ENCODE results near the gene UNC50.

The UNC50 gene

DNA sequence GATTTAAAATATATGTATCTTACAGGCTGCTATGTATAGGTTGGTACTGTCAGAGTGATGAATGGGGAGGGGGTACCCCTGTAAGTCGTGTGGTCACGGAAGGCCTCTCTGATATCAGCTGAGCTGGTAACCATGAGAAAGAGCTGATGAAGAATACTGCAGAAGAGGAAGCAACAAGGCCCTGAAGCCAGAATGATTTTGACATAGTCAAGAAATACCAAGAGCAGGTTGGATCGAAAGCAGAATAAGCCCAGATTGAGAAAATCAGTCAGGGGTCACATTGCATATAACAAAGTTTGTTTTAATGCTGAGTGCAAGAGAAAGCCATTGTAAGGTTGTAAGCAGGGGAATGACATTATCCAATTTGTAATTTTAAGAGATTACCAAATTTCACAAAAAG lies 57.3 kb downstream of the UNC50 start:
- H3F3A ChIP-seq (ENCODE audit: insufficient read depth) = no peaks in the 10 kb centered on the region
- no peak overlapping the region for H3K4me3 ChIP-seq (ENCODE audit: insufficient read depth, low read length, poor library complexity, severe bottlenecking)
- no peaks in the 10 kb centered on the region for H3K36me3 ChIP-seq (ENCODE audit: low read length)
- no peaks in the 10 kb centered on the region for H3K9me3 ChIP-seq (ENCODE audit: insufficient read depth, low read length)
- TF ChIP-seq EZH2phosphoT487 (conservative IDR thresholded peaks at IDR 0.05; ENCODE audit: low read length) = no peak
- TF ChIP-seq, protein P1, sequence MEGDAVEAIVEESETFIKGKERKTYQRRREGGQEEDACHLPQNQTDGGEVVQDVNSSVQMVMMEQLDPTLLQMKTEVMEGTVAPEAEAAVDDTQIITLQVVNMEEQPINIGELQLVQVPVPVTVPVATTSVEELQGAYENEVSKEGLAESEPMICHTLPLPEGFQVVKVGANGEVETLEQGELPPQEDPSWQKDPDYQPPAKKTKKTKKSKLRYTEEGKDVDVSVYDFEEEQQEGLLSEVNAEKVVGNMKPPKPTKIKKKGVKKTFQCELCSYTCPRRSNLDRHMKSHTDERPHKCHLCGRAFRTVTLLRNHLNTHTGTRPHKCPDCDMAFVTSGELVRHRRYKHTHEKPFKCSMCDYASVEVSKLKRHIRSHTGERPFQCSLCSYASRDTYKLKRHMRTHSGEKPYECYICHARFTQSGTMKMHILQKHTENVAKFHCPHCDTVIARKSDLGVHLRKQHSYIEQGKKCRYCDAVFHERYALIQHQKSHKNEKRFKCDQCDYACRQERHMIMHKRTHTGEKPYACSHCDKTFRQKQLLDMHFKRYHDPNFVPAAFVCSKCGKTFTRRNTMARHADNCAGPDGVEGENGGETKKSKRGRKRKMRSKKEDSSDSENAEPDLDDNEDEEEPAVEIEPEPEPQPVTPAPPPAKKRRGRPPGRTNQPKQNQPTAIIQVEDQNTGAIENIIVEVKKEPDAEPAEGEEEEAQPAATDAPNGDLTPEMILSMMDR (IDR thresholded peaks at IDR 0.05; ENCODE audit: insufficient read depth, low read length, poor library complexity, severe bottlenecking) = no peak
- no peak overlapping the region for H3K27ac ChIP-seq (ENCODE audit: low read depth, low read length)
- H3K27me3 ChIP-seq (ENCODE audit: low read length) = no peaks in the 10 kb centered on the region
- no peaks in the 10 kb centered on the region for H4K20me1 ChIP-seq (ENCODE audit: low read depth, low read length)
- no peaks in the 10 kb centered on the region for H3K79me2 ChIP-seq (ENCODE audit: insufficient read depth, low read length)
- H3K4me2 ChIP-seq (ENCODE audit: low read depth, low read length, poor library complexity, severe bottlenecking) = no peak overlapping the region
- no peaks in the 10 kb centered on the region for H3K9me2 ChIP-seq (replicated peaks; ENCODE audit: insufficient read depth, low read length)
- H3K9ac ChIP-seq (ENCODE audit: low read length) = no peak overlapping the region
- H2AFZ ChIP-seq (ENCODE audit: low read depth, low read length, severe bottlenecking) = no peak overlapping the region

All from SU-DHL-6 (cell line).